A673 (cell line): ENCODE data around the gene OCIAD1.

Experiments used
- CTCF ChIP-seq: fragments of 300-800, 200-600 bp; sonication (generic); conservative IDR thresholded peaks from 2 replicates; pipeline ENCODE4 v1.5.1; 2017; ENCODE audit warnings: low read depth, mild to moderate bottlenecking, antibody characterized with exemption, low read length, moderate library complexity, mixed read lengths
- EZH2 ChIP-seq: fragments of 200-600 bp; sonication (generic); IDR thresholded peaks from 2 replicates; pipeline ENCODE4 v1.6.1; 2017; ENCODE audit warnings: borderline replicate concordance, low read depth, mild to moderate bottlenecking, mixed read lengths, antibody characterized with exemption, low read length; ENCODE audit not compliant: poor library complexity, severe bottlenecking

- TF ChIP-seq CTCF (no peak), EZH2 (no peak)
These were observed 18.0 kb upstream of the OCIAD1 start for GRCh38 chr4:48812866-48813265.
